Subcutaneous abdominal adipose tissue (tissue), 5 donors: ENCODE results near the gene SLC30A2.

ENCODE experiments used
- H3K27ac ChIP-seq: one replicate; pipeline ENCODE4 v1.7.0; 2013; ENCODE audit warnings: low read depth, mild to moderate bottlenecking, inconsistent platforms, low read length, moderate library complexity
- H3K27me3 ChIP-seq, 5 donors: one replicate each; pipeline ENCODE4 v1.7.0; 2013; ENCODE audit warnings: low read length in 5 of 5, inconsistent platforms in 1 of 5; ENCODE audit not compliant: control insufficient read depth in 5 of 5, insufficient read depth in 4 of 5
- H3K36me3 ChIP-seq, 5 donors: one replicate each; pipeline ENCODE4 v1.7.0; 2013; ENCODE audit warnings: low read length in 5 of 5; ENCODE audit not compliant: control insufficient read depth in 5 of 5, insufficient read depth in 5 of 5
- H3K4me1 ChIP-seq, 5 donors: one replicate each; pipeline ENCODE4 v1.7.0; 2013; ENCODE audit warnings: low read length in 5 of 5, mild to moderate bottlenecking in 3 of 5, moderate library complexity in 1 of 5; ENCODE audit not compliant: control insufficient read depth in 5 of 5, insufficient read depth in 5 of 5
- H3K4me3 ChIP-seq, 5 donors: one replicate each; pipeline ENCODE4 v1.7.0; 2013; ENCODE audit warnings: low read length in 5 of 5, low read depth in 1 of 5
- H3K9ac ChIP-seq, 5 donors: one replicate each; pipeline ENCODE4 v1.7.0; 2013; ENCODE audit warnings: low read length in 5 of 5, mild to moderate bottlenecking in 4 of 5, moderate library complexity in 3 of 5
- H3K9me3 ChIP-seq, 5 donors: one replicate each; pipeline ENCODE4 v1.7.0; 2013; ENCODE audit warnings: low read length in 5 of 5; ENCODE audit not compliant: control insufficient read depth in 5 of 5
- donor health status: healthy.
- donor health status: healthy.
- donor health status: healthy.
- donor health status: healthy.
- donor health status: healthy.

Gene SLC30A2

DNA sequence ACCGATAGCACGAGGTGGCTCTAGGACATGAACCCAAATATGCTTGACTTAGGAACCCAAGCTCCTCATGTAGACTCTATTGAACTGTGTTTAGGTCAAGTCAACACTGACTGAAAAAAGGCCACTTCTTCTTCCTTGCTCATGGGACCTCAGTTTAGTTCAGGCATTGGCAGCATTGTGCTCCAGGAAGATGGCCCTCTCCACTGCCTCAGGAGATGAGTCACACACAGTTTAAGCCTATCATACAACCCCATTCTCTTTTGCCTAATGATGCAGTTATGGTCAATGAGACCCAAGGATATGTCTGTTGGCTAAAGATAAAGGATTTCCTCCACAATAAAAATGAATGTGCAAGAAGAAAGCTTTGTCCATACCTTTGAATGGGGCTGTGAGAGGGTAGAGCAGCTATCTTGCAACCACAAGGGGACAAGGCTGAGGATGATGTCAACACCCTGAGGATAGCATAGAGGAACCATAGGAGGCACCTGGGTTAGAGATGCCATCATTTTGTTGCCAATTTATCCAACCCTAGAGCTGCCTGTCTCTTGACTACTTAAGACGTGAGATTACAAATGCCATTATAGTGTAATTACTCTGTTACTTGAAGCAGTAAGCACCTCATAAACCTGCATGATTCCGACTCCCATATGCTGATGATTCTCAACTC is 24.5 kb upstream of the SLC30A2 start:
- no peaks in the 10 kb centered on the region for H3K36me3 ChIP-seq
- no peaks in the 10 kb centered on the region for H3K9me3 ChIP-seq
- no peak overlapping the region for H3K9ac ChIP-seq
- no peak overlapping the region for H3K4me3 ChIP-seq
- no peak overlapping the region for H3K27ac ChIP-seq
- no peaks in the 10 kb centered on the region for H3K4me1 ChIP-seq
- H3K27me3 ChIP-seq = peaks cover 8 to 36% (median 25%) of the 10 kb centered on the region in 5 donors

GRCh38 chr1:26069941-26070295 is 24.0 kb upstream of the SLC30A2 start:
- Histone ChIP-seq H3K27ac (no peak overlapping the region), H3K36me3 (no peaks in the 10 kb centered on the region), H3K9ac (no peak overlapping the region), H3K4me1 (no peaks in the 10 kb centered on the region), H3K9me3 (no peaks in the 10 kb centered on the region), H3K27me3 (peaks cover 8 to 35% (median 25%) of the 10 kb centered on the region in 5 donors), H3K4me3 (no peak overlapping the region)

GRCh38 chr1:26067432-26067911 is 21.6 kb upstream of the SLC30A2 start, which contains the start of gene TRIM63:
TRIM63 (minus strand) TSS chr1:26067630; CDS start chr1:26067494, 136 bp downstream.
- Histone ChIP-seq H3K4me3 (no peak within 1 kb of the TSS), H3K9me3 (no peaks in the 10 kb centered on the region), H3K9ac (no peak within 1 kb of the TSS), H3K4me1 (no peaks in the 10 kb centered on the region), H3K27me3 (peaks cover 8 to 30% (median 17%) of the 10 kb centered on the region in 5 donors), H3K36me3 (no peaks in the 10 kb centered on the region), H3K27ac (no peak within 1 kb of the TSS)

- no peaks in the 10 kb centered on the region for H3K36me3 ChIP-seq
- no peak overlapping the region for H3K9ac ChIP-seq
- peaks cover 8 to 26% (median 15%) of the 10 kb centered on the region in 5 donors for H3K27me3 ChIP-seq
- H3K4me3 ChIP-seq = no peak overlapping the region
- H3K27ac ChIP-seq = no peak overlapping the region
- H3K4me1 ChIP-seq = no peaks in the 10 kb centered on the region
- no peaks in the 10 kb centered on the region for H3K9me3 ChIP-seq
Observed at GRCh38 chr1:26066857-26067256, 20.9 kb upstream of the SLC30A2 start.

DNA sequence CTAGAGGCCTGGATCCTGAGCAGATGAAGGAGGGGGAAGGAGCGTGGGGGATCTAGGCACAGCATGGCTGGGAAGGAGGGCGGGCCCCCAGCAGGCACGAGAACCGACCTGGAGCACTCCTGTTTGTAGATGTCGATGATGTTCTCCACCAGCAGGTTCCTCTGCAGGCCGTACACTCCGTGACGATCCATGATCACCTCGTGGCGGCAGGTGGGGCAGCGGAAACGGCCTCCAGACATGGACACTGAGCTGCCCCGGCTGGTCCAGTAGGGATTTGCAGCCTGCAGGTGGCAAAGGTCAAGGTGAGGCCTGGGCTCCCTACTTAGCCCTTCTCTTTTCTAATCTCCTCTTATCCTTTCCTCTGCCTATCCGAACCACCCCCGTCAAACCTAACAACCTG is 20.2 kb upstream of the SLC30A2 start:
- Histone ChIP-seq H3K36me3 (no peaks in the 10 kb centered on the region), H3K27ac (no peak overlapping the region), H3K27me3 (peaks cover 8 to 26% (median 15%) of the 10 kb centered on the region in 5 donors)

DNA sequence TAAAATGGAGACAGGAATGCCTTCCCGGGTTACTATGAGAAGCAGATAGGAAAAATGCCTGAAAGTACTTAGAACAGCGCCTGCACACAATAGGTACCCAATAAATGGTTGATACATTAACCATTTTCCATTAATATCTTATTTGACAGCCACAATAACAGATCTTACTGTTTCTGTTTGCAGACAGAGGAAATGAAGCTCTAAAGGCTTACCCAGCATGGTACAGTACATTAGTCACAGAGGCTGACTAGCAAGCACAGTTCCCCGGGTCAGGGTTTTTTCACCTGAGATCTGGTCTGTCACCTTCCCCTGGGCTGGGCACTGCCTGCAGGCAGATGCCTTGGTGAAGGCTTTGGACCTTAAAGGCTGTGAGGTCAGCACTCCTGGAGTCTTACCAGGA is 18.6 kb upstream of the SLC30A2 start:
- no peak overlapping the region for H3K4me3 ChIP-seq
- H3K27me3 ChIP-seq = peaks cover 17 to 29% (median 20%) of the 10 kb centered on the region in 5 donors
- no peaks in the 10 kb centered on the region for H3K4me1 ChIP-seq
- no peak overlapping the region for H3K9ac ChIP-seq
- no peak overlapping the region for H3K27ac ChIP-seq
- no peaks in the 10 kb centered on the region for H3K9me3 ChIP-seq
- H3K36me3 ChIP-seq = no peaks in the 10 kb centered on the region

More for the DNA sequence above, 20.2 kb upstream of the SLC30A2 start:
- no peaks in the 10 kb centered on the region for H3K9me3 ChIP-seq
- H3K4me3 ChIP-seq = no peak overlapping the region
- H3K9ac ChIP-seq = no peak overlapping the region
- no peaks in the 10 kb centered on the region for H3K4me1 ChIP-seq

GRCh38 chr1:26060832-26061574 is 15.1 kb upstream of the SLC30A2 start:
- Histone ChIP-seq H3K9ac (no peak overlapping the region), H3K36me3 (no peaks in the 10 kb centered on the region)

DNA sequence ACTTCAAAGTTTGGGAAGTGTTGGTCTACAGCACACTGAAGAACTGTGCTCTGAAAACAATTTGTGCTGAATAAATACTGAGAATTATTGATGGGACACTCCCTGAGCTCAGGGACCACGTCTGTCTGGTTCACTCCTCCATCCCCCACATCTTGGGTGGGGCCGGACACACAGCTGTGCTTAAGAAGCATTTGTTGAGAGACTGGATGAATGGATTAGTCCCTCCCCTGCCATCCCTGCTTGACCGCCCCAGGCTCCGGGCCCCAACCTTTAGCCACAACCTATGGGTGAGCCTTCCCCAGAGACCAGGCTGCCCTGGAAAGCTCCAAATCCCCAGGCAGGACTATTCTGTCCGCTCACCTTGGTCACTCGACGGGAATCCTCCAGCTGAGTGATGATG is 14.0 kb upstream of the SLC30A2 start:
- no peaks in the 10 kb centered on the region for H3K9me3 ChIP-seq
- H3K27me3 ChIP-seq = peaks cover 6 to 16% (median 13%) of the 10 kb centered on the region in 5 donors
- H3K36me3 ChIP-seq = no peaks in the 10 kb centered on the region
- no peaks in the 10 kb centered on the region for H3K4me1 ChIP-seq
- no peak overlapping the region for H3K9ac ChIP-seq
- no peak overlapping the region for H3K4me3 ChIP-seq
- no peak overlapping the region for H3K27ac ChIP-seq

More at GRCh38 chr1:26060832-26061574, 15.1 kb upstream of the SLC30A2 start:
- H3K4me1 ChIP-seq = no peaks in the 10 kb centered on the region
- no peaks in the 10 kb centered on the region for H3K9me3 ChIP-seq
- peaks cover 6 to 15% (median 13%) of the 10 kb centered on the region in 5 donors for H3K27me3 ChIP-seq
- H3K27ac ChIP-seq = no peak overlapping the region
- no peak overlapping the region for H3K4me3 ChIP-seq

DNA sequence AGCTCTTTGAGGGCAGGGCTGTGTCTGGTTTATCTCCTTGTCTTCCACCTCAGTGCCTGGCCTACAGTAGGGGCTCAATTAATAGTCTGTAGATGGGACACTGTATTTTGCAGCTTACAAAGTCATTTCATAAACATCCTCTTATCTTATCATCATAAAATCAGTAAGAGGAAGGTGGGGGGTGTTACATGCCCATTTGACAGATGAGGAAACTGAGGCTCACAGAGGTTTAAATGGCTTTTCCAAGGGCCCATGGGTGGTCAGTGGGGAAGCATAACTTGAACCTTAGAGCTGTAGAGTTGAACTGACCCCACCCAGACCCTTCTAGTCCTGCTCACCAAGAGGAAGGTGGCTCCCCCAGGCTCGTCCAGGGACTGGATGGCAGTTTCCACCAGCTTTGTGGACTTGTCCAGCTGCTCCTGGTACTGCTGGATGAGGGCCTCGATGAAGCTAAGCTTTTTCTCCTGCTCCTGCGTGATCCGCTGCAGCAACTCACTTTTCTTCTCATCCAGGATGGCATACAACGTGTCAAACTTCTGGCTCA is 12.2 kb upstream of the SLC30A2 start:
- Histone ChIP-seq H3K27ac (no peak overlapping the region), H3K4me3 (no peak overlapping the region), H3K27me3 (peaks cover 13 to 22% (median 20%) of the 10 kb centered on the region in 5 donors), H3K9ac (no peak overlapping the region), H3K36me3 (no peaks in the 10 kb centered on the region), H3K4me1 (peaks cover 0 to 6% (median 0%) of the 10 kb centered on the region in 5 donors), H3K9me3 (no peaks in the 10 kb centered on the region)

DNA sequence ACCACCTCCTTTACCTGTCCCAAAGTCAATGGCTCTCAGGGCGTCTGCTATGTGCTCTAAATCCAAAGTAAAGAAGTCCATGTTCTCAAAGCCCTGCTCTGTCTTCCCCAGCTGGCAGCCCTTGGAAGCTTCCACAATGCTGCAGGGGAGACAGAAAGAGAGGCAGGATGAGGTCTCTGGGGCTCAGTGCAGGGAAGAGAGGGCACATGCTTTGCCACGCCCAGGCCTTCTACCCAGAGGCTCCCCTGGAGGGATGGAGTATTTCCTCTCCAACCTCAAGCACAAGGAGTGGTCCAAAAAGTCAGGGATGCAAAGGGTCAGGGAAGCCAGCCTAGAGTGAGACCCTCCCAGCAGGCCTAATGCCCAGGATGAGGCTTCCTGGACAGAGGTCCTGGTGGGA is 11.3 kb upstream of the SLC30A2 start:
- H3K36me3 ChIP-seq = no peaks in the 10 kb centered on the region
- H3K27me3 ChIP-seq = peaks cover 13 to 22% (median 20%) of the 10 kb centered on the region in 5 donors
- H3K27ac ChIP-seq = no peak overlapping the region
- H3K9ac ChIP-seq = no peak overlapping the region
- H3K9me3 ChIP-seq = no peaks in the 10 kb centered on the region
- H3K4me3 ChIP-seq = no peak overlapping the region
- H3K4me1 ChIP-seq = peaks cover 0 to 6% (median 0%) of the 10 kb centered on the region in 5 donors
